Vein endothelial cell (primary cell): Measurements from ENCODE around the gene CDC42. TPM values are rescaled to one million over a fixed set of nuclear protein-coding genes. Genes with fewer than 3 reads are reported as not detected.

Source experiments
- small RNA-seq: library from RNA; depleted of rRNA; stranded (forward); fragments of <200 nt; gene quantifications from one replicate; pipeline ENCODE3, GENCODE V24; 2012
- total RNA-seq: library from RNA; depleted of rRNA; stranded (reverse); fragments of >200 nt; gene quantifications from 2 replicates; pipeline ENCODE4 v1.2.3, GENCODE V29; 2012

Gene CDC42
- 747 and 879 TPM in 2 replicates for total RNA-seq

GRCh38 chr1:22052115-22053016, at the start of gene CDC42:
Gene CDC42, plus strand, starts transcription at chr1:22052709. Its CDS starts 25,770 bp downstream, at chr1:22078479.

Small RNAs within 50 kb of the gene (small RNA-seq; reads per million reads assigned to genes)
- gene RN7SL186P (not detected), gene RNU6-776P (not detected)

Other genes starting within 250 kb of the CDC42 start
- gene LDLRAD2, start 240.4 kb upstream of the CDC42 start, total RNA-seq, result not detected in 2 replicates
- 2,022 and 2,795 TPM in 2 replicates for gene HSPG2, start 115.4 kb upstream of the CDC42 start, total RNA-seq
- gene CELA3B, start 75.7 kb upstream of the CDC42 start, total RNA-seq, result not detected in 2 replicates
- gene CELA3A, start 51.1 kb upstream of the CDC42 start, total RNA-seq, result not detected in 2 replicates
- gene WNT4, start 90.4 kb downstream of the CDC42 start, total RNA-seq, result 0.33 and 1.4 TPM in 2 replicates